ENCODE measurements around the gene NYNRIN.

Gene NYNRIN

DNA sequence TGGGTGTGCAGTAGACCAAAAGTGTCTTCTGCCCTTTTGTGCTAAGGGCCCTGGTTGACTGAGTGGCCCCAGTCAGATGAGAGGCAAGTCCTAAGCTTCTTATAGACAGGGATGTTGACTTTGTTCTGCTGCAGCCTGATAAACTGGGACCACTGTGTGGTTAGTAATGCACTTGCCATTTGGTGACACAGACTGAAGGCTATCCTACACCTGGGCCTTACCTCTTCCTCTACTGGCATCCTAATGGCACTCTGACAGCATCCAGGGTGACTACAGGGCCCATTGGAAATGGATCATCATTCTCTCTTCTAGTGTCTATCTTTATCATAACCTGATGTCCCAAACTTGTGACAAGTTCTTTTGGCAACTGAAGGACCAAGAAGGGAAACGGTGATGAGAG is 40.5 kb downstream of the NYNRIN start:
- Histone ChIP-seq H3K79me2 (no peaks in the 10 kb centered on the region), H3K9ac (no peak overlapping the region), H2AFZ (no peak overlapping the region), H3K36me3 (ENCODE audit: control insufficient read depth, insufficient read depth, low read length) (no peaks in the 10 kb centered on the region), H3K27me3 (ENCODE audit: control insufficient read depth, insufficient read depth, low read length) (no peaks in the 10 kb centered on the region), H3K4me3 (ENCODE audit: low read depth, low read length) (no peak overlapping the region), H3K9me3 (ENCODE audit: control insufficient read depth, low read length) (no peaks in the 10 kb centered on the region), H3K4me1 (peaks cover 8% of the 10 kb centered on the region), H3K4me2 (ENCODE audit: low read length) (no peak overlapping the region), H3K27ac (no peak overlapping the region)
- no peak for TF ChIP-seq CTCF (IDR thresholded peaks at IDR 0.05)

GRCh38 chr14:24439830-24440605 is 41.2 kb downstream of the NYNRIN start:
- H3K36me3 ChIP-seq (ENCODE audit: control insufficient read depth, insufficient read depth, low read length), result no peaks in the 10 kb centered on the region
- H3K79me2 ChIP-seq, result no peaks in the 10 kb centered on the region
- TF ChIP-seq CTCF (IDR thresholded peaks at IDR 0.05), result no peak
- no peaks in the 10 kb centered on the region for H3K9me3 ChIP-seq (ENCODE audit: control insufficient read depth, low read length)
- no peak overlapping the region for H2AFZ ChIP-seq
- H3K27ac ChIP-seq, result no peak overlapping the region
- H3K9ac ChIP-seq, result no peak overlapping the region
- peaks cover 8% of the 10 kb centered on the region for H3K4me1 ChIP-seq
- H3K27me3 ChIP-seq (ENCODE audit: control insufficient read depth, insufficient read depth, low read length), result no peaks in the 10 kb centered on the region
- H3K4me2 ChIP-seq (ENCODE audit: low read length), result no peak overlapping the region
- H3K4me3 ChIP-seq (ENCODE audit: low read depth, low read length), result no peak overlapping the region

DNA sequence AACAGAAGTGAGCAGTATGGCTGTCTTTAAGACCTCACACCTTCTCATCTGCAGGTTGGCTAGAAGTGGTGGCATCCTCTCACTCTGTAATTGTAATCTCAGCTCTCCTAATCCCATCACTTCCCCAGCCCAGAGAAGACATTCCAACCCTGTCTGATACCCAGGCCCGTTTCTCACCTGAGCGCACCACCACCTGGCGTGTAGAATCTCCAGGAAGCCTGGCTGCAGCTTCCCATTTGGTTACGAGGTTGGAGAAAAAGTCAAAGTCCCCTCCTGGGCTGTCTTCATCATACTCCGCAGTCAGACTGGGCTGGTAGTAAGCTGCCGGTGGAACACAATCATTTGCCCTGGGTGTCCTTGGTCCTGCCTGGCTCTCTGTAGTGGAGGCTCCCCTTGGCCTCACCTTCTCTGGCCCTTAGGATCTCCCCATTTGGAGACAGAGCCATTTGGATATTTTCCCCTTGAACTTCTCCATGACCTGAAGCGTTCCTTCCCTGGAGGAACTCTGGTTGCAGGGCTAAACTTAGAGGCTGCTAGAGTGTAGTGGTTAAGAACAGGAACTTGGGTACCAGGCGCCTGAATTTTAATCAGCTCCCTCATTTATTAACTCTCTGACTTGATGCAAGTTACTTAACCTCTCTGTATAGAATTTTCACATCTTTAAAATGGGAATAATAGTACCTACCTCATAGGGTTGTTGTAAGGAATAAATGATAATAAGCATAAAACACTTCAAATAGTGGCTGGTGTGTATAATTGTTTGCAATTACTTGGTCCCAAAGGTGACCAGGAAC is 42.0 kb downstream of the NYNRIN start:
- H3K9ac ChIP-seq, result no peak overlapping the region
- no peaks in the 10 kb centered on the region for H3K27me3 ChIP-seq (ENCODE audit: control insufficient read depth, insufficient read depth, low read length)
- H3K9me3 ChIP-seq (ENCODE audit: control insufficient read depth, low read length), result no peaks in the 10 kb centered on the region
- peaks cover 8% of the 10 kb centered on the region for H3K4me1 ChIP-seq
- H3K79me2 ChIP-seq, result no peaks in the 10 kb centered on the region
- no peak for TF ChIP-seq CTCF (IDR thresholded peaks at IDR 0.05)
- H3K36me3 ChIP-seq (ENCODE audit: control insufficient read depth, insufficient read depth, low read length), result no peaks in the 10 kb centered on the region
- H3K4me2 ChIP-seq (ENCODE audit: low read length), result no peak overlapping the region
- H3K4me3 ChIP-seq (ENCODE audit: low read depth, low read length), result no peak overlapping the region
- no peak overlapping the region for H3K27ac ChIP-seq
- no peak overlapping the region for H2AFZ ChIP-seq

GRCh38 chr14:24441485-24441884 is 42.7 kb downstream of the NYNRIN start:
- Histone ChIP-seq H3K27me3 (ENCODE audit: control insufficient read depth, insufficient read depth, low read length) (no peaks in the 10 kb centered on the region), H2AFZ (peak overlapping the region; percentile 89), H3K4me2 (ENCODE audit: low read length) (peak overlapping the region; percentile 86), H3K79me2 (no peaks in the 10 kb centered on the region), H3K4me1 (peaks cover 8% of the 10 kb centered on the region), H3K9me3 (ENCODE audit: control insufficient read depth, low read length) (no peaks in the 10 kb centered on the region), H3K27ac (peak overlapping the region; percentile 98), H3K9ac (no peak overlapping the region), H3K4me3 (ENCODE audit: low read depth, low read length) (peak overlapping the region; percentile 93), H3K36me3 (ENCODE audit: control insufficient read depth, insufficient read depth, low read length) (no peaks in the 10 kb centered on the region)
- no peak for TF ChIP-seq CTCF (IDR thresholded peaks at IDR 0.05)

All from parathyroid adenoma (tissue), 2 donors.